ENCODE data around the gene RNF103.
"Not testable (repeated sequence)": the region's sequence is repeated elsewhere in the genome, so short reads cannot be mapped to it uniquely, and the experiment has no call there.

The RNF103 gene

DNA sequence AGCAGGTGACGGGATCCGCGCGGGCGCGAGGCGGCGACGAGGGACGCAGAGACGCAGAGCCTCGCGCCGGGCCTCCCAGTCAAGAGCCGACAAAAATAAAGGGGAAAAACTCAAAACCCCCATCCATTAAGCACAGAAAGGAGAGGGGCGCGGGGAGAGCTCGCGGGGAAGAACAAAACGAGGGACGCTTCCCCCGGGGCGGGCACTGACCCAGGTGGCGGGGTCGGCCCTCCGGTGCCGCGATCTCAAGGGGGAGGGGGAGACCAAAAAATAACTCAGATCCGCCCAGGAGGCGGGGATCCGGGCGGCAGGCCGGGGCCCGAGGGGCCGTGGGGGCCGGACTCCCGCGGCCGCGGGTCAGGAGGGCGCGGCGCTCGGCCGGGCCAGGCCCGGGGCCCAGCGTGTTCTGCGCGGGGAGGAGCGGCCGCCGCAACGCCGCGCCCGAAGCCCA is 597 bp downstream of the RNF103 start:
- DNase-seq: peak; percentile 78

DNA sequence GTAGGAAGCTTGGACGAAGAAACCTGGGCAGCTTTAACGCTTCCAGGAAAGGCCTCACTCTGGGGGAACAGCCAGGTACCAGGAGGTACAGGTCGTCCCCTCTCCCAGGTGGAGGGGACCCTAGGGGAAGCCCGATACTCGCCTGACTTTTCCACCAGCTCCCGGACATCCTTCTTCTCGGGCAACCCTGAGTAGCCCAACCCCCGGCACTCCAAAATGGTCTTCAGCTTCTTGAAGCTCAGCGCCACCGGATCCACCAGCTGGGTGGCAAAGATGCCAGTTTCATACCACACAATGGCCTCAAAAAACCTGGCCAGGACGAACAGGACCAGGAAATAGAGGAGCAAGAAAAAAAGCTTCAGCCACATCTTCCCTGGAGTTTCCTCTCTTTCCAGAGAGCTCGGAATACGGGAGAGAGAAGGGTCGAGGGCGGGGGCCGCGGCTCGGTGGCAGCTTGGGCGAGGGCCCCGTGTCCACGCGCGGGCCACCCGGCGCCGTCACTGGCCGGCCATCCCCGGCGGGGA is 1.1 kb downstream of the RNF103 start:
- DNase-seq: peak; percentile 62

DNA sequence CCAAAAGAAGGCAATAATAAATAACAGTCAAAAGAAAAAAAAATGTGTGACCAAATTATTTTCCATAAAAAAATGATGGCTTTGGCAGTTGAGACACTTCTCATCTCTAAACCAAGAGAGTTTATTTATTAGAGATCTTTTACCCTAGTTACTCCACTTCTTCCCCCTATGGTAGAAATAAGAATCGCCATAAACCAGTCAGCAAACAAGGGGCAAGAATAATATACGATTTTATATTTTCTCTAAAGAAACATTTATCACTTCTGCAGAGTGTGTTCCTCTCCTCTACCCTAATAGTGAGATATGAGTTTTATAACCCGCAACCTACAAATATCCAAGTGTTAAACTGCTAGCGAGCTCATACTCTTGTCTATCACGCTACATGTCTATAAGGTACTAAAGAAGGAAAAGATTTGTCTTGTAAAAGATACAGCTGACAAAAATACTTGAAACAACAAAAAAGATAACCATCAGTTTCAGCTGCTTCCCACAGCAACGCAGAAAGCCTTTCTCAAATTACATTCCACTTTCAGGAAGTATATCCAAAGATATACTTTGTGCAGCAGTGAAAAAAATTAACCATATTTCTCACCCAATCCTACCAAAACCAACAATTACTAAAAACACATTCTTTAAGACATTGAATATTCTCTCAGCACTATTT is 2.3 kb downstream of the RNF103 start:
- DNase-seq: no peak

DNA sequence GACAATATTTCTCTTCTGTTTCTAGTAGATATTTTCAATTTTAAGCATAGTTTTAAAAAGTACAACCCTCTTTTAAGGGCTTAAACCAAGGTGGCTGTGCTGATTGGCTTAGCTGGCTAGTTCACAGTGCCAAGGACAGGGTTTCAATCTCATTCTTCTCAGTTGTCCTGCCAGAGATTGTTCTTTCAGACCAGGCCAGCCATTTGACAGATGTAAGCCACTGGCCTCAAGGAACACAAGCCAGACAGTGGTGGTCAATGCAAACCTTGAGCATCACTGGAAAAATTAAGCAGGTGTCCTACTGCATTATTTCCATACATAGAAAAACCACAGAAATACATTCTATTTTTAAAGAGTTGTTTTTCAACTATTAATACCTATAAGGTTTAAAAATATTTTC is 5.9 kb downstream of the RNF103 start:
- no peak for DNase-seq

DNA sequence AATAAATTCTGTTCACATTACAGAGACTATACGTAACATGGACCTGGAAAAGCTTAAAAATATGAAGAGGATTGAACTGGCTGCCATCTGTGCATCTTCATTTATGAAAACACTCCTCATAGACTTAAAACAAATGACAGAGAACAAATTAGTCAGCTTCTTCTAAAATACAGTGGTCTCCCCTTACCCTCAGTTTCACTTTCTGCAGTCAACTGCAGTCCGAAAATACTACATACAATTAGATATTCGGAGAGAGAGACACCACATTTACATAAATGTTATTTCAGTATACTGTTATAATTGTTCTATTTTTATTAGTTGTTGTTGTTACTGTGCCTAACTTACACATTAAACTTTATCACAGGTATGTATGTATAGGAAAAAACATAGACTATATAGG is 6.5 kb downstream of the RNF103 start:
- DNase-seq: no peak

DNA sequence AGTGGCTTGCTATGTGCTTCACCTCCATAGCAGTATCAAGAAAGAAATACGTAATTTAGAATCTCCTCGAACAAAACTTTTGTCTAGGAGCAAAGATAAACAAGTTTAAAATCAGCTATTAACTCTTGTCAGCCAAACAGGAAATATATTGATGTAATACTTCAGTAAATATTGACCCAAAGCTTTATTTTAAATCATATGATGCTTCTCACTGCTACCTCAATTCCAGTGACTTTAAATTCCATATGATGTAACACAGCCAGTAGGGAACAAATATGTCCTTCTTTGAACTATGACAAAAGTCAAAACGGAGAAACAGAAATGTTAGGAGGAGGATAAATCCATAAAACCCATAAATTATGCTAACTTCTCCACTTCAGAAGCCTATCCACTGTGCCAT is 7.2 kb downstream of the RNF103 start:
- no peak for DNase-seq

DNA sequence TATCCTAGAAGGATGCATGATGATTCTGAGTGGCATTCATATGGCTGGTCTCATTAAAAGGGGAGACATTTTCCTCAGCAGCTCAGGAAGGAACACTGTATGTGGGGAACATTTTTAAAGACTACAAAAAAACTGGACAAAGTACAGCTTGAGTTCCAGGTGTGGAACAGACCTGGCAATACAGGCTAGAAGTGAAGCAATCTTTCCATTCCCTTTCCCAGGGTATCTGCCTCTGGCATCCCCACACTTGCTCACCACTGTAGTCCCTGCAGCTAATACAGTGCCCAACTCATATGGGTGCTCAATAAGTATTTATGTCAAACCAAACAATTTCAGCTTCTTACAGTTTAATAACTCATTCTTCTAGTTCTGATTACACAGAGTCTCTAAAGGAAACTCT is 8.1 kb downstream of the RNF103 start:
- DNase-seq: no peak

DNA sequence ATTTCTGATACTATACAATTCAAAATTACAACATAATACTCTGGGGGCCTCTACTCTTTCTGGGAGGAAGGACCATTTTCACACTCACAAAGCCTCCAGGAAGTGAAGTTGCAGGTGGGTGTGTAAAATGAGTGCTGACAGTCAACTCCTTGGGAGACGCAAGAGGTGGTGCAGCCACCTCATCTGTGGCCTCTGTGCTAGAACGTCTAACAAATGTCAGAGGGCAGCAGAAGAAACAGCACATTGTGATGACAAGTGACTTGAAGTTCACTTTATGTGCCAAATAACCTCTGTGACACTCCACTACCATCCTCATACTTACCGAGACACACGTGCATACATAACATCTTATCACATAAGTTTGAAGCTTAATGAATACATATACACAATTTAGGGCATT is 10.2 kb downstream of the RNF103 start:
- DNase-seq: no peak

DNA sequence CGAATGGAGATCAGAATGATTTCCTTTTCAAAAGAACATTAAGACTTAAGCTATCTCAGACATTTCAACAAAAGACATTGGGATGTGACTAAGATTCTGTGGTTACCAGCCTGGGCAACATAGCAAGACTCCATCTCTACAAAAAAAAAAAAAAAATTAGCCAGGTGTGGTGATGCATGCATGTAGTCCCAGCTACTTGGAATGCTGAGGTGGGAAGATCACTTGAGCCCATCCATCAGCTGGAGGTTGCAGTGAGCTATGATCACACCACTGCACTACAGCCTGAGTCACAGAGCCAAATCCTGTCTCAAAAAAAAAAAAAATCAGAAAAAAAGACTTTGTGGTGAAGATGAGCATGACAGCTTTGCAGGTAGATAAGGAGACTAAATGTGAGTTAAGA is 12.8 kb downstream of the RNF103 start:
- no peak for DNase-seq

DNA sequence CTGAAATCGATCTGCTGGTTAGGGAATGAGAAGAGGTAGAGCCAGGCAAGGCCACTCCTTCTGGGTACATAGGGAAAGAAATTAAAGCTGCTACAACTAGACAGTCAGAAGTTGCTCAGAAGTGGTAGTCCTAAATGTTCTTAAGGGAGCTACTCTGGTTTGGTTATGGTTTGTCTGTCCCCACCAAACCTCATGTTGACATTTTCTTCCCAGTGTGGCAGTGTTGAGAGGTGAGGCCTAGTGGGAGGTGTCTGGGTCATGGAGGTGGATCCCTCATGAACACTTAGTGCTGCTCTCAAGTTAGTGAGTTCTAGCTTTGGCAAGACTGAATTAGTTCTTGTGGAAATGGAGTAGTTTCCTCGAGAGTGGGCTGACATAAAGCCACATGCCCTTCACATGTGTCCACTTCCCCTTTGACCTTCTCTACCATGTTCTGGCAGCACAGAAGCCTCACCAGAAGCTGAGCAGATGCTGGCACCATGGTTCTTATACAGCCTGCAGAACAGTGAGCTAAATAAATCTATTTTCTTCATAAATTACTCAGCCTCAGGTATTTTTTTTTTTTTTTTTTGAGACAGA is 14.7 kb downstream of the RNF103 start:
- no peak for DNase-seq

DNA sequence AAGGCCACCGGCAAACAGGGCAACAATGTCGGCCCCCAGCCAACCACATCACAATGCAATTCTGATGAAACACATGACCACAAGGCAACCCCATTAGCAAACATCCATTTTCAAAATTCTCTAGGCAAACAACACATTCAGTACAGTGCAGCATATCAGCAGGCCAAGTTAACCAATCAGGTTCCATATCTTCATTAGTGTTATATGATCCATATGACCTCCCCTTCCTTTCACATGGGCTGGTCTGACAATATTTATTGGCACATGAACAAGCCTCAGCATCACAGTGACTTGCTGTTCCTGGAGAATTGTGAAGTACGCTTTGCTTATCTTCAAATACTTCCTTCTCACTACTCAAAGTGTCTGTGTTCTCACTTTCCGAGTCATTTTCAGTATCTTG is 19.8 kb downstream of the RNF103 start:
- DNase-seq: no peak

DNA sequence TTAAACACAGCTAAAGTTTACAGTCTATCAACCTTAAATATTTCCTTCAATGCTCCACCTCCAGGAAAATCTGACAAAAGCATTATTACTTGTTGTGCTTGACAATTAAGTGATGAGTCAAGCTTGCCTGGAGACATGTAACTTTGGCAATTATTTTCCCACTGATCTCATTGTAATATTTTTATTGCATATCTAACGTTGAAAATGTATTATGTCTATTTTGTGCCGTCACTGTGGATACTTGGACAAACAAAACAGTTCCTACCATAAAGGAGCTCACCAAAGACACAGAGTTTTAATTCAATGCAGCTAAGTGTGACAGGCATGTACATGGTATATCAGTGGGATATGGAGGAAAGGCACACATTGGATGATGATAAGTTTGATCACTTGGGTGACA is 24.7 kb downstream of the RNF103 start:
- no peak for DNase-seq

DNA sequence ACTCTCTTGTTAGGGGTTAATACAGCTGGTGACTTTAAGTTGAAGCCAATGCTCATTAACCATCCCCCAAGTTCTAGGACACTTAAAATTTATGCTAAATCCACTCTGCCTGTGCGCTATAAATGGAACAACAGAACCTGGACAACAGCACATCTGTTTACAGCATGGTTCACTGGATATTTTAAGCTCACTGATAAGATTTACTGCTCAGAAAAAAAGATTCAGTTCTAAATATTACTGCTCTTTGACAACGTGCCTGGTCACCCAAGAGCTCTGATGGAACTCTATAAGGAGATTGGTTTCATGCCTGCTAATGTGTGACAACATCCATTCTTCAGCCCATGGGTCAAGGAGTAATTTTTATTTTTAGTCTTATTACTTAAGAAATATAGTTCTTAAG is 27.5 kb downstream of the RNF103 start:
- DNase-seq: no peak

DNA sequence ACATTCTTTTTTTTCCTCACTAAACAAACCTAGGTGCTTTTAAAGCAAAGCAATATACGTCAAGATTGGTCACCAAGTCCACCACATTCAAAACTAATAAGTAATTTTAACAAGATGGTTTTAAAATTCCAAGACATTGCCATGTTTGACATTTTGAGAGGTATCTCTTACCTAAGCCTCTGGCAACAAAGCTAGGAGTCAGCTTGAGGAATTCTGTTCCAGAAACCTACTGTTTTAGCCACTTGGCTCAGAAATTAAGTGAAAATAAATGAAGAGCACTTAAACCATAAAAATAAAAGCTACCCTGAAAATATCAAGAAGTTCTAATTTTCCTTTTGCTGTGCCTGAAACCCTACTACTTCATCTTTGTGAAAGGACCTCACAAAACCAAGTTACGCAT is 30.4 kb downstream of the RNF103 start:
- DNase-seq: no peak

DNA sequence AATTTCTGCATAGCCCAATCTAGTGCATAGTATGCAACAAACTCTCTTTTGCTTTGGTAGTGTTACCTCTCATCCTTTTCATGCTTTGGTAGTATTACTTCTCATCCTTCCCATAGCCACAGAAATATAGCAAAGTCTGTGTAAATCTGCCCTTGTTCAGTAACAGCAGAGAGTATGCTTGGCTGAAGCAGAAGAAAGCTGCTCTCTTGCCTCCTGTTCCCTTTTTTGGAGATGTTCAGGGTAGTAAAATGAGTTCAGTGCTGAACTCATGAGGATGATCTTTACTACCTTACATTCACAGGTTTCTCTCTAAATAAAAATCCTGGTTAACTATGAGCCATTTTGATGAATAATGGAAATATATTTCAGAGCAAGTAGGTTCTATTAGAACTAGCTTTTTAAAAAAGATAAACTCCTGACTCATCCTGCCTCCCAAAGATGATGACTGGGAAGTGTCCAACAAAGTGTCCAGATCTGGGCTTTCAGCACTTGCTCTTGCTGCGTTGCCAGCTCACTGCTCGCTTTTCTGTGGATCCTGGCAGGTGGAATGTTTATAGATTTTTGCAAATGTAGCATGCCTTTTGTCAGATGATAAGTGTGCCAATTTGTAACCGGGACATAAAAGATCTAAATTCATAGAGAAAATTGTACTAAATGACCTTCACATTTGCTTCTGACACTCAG is 31.0 kb downstream of the RNF103 start:
- no peak for DNase-seq

DNA sequence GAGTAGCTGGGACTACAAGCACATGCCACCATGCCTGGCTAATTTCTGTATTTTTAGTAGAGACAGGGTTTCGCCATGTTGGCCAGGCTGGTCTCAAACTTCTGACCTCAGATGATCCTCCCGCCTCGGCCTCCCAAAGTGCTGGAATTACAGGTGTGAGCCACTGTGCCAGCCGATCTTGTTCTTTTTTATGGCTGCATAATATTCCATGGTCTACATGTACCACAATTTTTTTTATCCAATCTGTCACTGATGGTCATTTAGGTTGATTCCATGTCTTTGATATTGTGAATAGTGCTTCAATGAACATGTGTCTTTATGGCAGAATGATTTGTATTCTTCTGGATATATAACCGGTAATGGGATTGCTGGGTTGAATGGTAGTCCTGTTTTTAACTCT is 34.0 kb downstream of the RNF103 start:
- not testable (repeated sequence) for DNase-seq

DNA sequence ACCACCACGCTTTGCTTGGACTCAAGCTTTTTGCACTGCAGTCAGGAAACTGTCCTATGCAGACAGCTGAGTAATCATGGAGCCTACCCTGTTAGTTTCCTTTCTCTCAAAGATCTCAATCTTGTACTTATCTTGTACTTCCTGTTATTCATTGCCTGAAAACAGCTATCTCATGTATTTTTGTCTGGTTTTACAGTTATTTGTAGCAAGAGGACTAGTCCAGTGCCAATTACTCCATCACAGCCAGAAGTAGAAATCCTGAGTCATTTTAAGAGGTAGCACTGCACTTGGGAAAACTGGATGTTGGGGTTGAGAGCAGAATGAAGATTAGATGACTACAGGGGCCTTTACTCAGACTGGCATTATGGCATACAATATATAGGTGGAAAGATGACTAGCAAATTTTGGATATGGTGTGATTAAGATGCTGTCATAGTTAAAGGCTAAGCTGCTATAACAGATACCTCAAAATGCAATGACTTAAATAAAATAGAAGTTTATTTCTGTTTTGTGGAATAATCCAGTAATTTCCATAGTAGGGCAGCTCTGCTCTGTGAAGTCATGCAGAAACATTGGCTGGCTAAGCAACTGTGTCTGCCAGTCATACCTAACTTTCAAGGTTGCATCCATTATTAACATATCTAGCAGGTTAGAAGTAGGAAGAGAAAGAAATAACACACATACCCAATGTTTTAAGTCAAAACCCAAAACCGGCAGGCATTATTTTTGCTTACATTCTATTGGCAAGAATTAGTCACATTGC is 39.3 kb downstream of the RNF103 start:
- no peak for DNase-seq

DNA sequence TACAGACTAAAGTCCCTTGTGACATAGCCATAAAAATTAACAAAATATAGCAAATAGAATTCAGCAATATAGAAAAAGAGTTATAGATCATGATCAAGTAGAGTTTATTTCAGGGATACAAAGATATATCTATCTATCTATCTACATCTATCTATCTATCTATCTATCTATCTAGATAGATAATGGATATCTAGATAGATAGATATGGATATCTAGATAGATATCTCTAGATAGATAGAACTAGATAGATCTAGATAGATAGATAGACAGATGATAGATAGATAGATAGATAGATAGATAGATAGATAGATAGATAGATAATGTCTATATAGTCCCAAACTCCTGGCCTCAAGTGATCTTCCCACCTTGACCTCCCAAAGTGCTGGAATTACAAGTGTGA is 43.1 kb downstream of the RNF103 start:
- DNase-seq: no peak

DNA sequence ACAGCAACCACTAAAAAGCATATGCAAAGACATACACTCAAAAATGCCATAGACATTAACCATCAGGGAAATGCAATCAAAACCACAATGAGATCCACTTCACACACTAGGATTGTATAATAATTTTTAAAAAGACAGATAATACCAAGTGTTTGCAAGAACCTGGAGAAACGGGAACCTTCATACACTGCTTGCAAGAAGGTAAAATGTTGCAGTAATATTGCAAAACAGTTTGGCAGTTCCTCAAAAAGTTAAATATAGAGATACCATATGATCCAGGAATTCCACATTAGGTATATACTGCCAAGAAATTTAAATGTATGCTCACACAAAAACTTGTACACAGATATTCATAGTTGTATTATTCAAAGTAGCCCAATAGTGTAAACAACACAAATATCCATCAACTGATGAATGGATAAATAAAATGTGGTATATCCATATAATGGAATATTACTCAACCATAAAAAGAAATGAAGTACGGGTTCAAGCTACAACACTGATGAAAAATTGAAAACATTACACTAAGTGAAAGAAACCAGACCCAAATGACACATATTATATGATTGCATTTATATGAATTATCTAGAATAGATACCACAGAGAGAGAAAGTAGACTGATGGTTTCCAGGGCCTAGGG is 45.7 kb downstream of the RNF103 start:
- DNase-seq: no peak

DNA sequence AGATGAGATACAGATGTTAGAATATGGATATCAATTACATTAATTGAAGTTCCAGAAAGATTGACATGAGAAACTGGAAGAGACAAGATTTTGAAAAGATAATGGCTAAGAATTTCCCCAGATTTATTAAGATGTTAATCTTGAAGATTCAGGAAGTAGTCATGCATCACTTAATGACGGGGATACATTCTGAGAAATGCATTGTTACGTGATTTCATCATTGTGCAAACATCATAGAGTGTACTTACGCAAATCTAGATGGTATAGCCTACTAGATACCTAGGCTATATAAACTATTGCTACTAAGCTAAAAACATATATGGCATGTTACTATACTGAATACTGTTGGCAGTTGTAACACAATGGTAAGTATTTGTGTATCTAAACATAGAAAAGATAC is 53.6 kb downstream of the RNF103 start:
- no peak for DNase-seq

DNA sequence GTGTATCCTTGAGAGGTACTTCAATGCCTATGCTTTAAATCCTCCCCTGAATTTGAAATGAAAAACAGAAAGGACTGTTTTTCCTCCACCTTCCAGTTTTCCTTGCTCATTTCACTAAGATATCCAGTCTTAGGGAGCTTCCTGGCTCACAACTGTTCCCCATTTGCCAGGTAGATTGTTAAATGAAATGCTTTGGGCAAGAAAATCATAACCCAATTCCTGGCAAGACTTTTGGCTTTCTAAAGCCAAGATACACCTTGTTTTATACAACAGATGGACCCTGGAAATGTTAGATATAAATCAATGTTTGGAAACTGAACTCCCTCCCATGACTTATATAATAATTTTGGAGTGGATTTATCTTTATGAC is 56.9 kb downstream of the RNF103 start:
- no peak for DNase-seq

DNA sequence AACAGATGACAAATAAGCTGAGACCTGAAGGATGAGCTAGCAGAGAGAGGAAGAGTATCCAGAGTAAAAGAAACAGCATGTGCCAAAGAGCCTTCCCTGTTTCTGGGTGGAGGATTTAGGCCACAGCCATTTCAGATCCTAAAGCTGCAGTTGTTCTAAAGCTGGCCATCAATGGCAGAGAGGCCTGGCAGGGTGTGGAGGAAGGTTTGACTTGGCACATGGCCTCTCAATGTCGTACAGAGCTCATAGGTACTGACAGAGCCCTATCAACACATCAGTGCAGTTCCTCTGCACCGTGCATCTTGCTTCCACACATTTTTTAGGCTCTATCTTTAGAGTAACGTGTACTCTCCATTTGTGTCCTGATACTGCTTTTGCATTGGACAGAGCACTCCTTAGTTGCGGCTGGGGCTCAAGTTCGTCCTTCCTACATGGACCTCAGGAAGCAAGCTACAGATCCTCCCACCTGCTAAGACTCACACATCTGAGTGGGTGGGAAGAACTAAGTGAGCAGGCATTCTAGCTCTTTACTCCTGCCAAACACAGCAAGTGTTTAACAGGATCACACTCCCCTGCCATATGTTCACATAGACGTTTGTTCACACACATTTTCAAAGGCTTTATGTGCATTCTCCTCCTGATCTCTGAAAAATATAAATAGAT is 57.4 kb downstream of the RNF103 start:
- DNase-seq: no peak

DNA sequence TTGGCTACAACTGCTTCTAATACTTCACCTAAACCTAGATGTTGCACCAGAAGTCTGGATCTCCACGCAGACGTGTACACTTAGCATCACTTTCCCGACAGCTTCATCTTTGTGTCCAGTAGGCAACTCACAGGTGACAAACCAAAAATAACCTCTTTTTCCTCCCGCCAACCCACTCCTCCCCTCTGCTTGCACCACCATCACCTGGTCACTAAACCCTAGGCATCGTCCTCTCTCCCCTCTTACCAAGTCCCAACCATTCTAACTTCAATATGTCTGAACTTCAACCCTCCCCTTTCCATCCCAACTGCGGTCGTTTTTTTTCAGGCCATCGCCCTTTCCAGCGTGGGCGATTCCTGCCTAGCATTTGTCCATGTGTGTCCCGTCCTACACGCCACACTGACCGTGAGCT is 60.0 kb downstream of the RNF103 start:
- DNase-seq: no peak

Measured in activated CD8-positive, alpha-beta memory T cell treated with anti-CD3 and anti-CD28 coated beads, Interleukin-2, amount 50 U/mL, for 48 hours (primary cell).